ENCODE measurements around the gene LAMA2. TPM values are rescaled to one million over a fixed set of nuclear protein-coding genes. Genes with fewer than 3 reads are reported as not detected.

The LAMA2 gene
- total RNA-seq, 1 experiment from 2014 or later, result 0.02 TPM

DNA sequence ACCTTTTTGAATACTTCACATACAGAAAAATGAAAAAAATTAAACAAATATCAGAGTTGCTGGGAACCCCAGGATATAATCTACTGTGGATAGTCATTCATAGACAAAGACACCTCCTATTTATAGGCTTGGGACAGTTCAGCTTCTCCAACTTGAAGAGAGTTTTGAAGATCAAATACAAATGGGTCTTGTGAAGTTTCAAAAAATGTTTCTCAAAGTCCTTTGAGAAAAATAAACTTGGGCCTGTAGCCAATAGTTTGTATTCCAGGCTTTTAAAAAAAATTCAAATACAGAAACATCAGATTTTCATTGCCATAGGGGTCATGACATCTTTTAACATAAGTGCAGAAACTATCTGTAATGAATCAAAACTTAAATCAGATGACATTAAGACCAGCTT lies 334.8 kb downstream of the LAMA2 start:
- intact Hi-C loops (cut with micrococcal nuclease; ENCODE audit: unreplicated experiment), result no loop called here
- H3K27me3 ChIP-seq (replicated peaks; ENCODE audit: control insufficient read depth, insufficient read depth, low read length), result no peaks in the 10 kb centered on the region
- H3K4me1 Mint-ChIP-seq (ENCODE audit: low read depth, unreplicated experiment), result no peaks in the 10 kb centered on the region
- ChIA-PET CTCF (no interaction called here), POLR2A (no interaction called here)
- no peaks in the 10 kb centered on the region for H3K9me3 ChIP-seq
- no peaks in the 10 kb centered on the region for H3K36me3 Mint-ChIP-seq (ENCODE audit: insufficient read depth, unreplicated experiment)
- no peaks in the 10 kb centered on the region for H3K27me3 Mint-ChIP-seq (ENCODE audit: insufficient read depth, unreplicated experiment)
- no peak for DNase-seq
- H3K9me3 Mint-ChIP-seq (ENCODE audit: unreplicated experiment), result no peaks in the 10 kb centered on the region
- TF ChIP-seq, protein P1, sequence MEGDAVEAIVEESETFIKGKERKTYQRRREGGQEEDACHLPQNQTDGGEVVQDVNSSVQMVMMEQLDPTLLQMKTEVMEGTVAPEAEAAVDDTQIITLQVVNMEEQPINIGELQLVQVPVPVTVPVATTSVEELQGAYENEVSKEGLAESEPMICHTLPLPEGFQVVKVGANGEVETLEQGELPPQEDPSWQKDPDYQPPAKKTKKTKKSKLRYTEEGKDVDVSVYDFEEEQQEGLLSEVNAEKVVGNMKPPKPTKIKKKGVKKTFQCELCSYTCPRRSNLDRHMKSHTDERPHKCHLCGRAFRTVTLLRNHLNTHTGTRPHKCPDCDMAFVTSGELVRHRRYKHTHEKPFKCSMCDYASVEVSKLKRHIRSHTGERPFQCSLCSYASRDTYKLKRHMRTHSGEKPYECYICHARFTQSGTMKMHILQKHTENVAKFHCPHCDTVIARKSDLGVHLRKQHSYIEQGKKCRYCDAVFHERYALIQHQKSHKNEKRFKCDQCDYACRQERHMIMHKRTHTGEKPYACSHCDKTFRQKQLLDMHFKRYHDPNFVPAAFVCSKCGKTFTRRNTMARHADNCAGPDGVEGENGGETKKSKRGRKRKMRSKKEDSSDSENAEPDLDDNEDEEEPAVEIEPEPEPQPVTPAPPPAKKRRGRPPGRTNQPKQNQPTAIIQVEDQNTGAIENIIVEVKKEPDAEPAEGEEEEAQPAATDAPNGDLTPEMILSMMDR (IDR thresholded peaks at IDR 0.05; ENCODE audit: insufficient read depth in 1 of 2, low read depth in 1 of 2, low read length in 1 of 2, severe bottlenecking in 1 of 2, unreplicated experiment in 1 of 2), result no peak
- no peak overlapping the region for H3K27ac Mint-ChIP-seq (ENCODE audit: unreplicated experiment)
- no peaks in the 10 kb centered on the region for H3K36me3 ChIP-seq (ENCODE audit: control insufficient read depth, insufficient read depth, low read length)
- no peak overlapping the region for H3K4me3 ChIP-seq (ENCODE audit: low read depth, low read length)
- no peak overlapping the region for H3K4me3 Mint-ChIP-seq (ENCODE audit: unreplicated experiment)
- BruUV-seq (replicated peaks), result no TSS peak
- no peaks in the 10 kb centered on the region for H3K4me1 ChIP-seq

DNA sequence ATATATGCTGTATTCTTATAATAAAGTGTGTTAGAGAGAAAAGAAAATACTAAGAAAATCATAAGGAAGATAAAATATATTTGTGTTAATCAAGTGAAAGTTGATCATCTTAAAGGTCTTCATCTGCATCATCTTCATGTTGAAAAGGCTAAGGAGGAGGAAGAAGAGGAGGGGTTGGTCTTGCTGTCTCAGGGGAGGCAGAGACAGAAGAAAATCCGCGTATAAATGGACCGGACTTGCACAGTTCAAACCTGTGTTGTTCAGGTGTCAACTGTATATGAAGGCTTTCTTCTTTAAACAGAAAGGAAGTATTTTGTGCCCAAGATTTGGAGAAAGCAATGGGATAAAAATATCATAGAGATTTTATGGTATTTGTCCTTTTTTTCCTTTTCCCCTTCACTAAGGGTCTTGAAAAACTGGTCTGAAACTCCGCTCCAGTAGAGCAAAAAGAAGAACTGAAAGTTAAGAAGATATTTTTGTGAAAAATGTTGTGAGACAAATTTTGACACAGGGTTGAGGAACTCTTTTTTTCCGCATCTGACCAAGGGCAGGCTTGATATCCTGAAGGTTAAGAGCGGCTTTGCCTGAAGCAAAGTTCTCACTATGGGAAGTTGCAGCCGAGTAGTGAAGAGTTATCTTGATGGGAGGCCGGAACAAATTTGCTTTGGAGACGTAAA lies 350.7 kb downstream of the LAMA2 start:
- no peaks in the 10 kb centered on the region for H3K9me3 ChIP-seq
- no TSS peak for BruUV-seq (replicated peaks)
- H3K9me3 Mint-ChIP-seq (ENCODE audit: unreplicated experiment), result no peaks in the 10 kb centered on the region
- no peaks in the 10 kb centered on the region for H3K27me3 ChIP-seq (replicated peaks; ENCODE audit: control insufficient read depth, insufficient read depth, low read length)
- no peaks in the 10 kb centered on the region for H3K27me3 Mint-ChIP-seq (ENCODE audit: insufficient read depth, unreplicated experiment)
- intact Hi-C loops (cut with micrococcal nuclease; ENCODE audit: unreplicated experiment), result no loop called here
- H3K27ac Mint-ChIP-seq (ENCODE audit: unreplicated experiment), result no peak overlapping the region
- H3K4me1 ChIP-seq, result no peaks in the 10 kb centered on the region
- H3K4me3 ChIP-seq (ENCODE audit: low read depth, low read length), result no peak overlapping the region
- DNase-seq, result no peak
- TF ChIP-seq, protein P1 (IDR thresholded peaks at IDR 0.05; ENCODE audit: insufficient read depth in 1 of 2, low read depth in 1 of 2, low read length in 1 of 2, severe bottlenecking in 1 of 2, unreplicated experiment in 1 of 2), result no peak
- no peaks in the 10 kb centered on the region for H3K4me1 Mint-ChIP-seq (ENCODE audit: low read depth, unreplicated experiment)
- H3K36me3 Mint-ChIP-seq (ENCODE audit: insufficient read depth, unreplicated experiment), result no peaks in the 10 kb centered on the region
- H3K4me3 Mint-ChIP-seq (ENCODE audit: unreplicated experiment), result no peak overlapping the region
- H3K36me3 ChIP-seq (ENCODE audit: control insufficient read depth, insufficient read depth, low read length), result no peaks in the 10 kb centered on the region
- CTCF ChIA-PET, result no interaction called here
- POLR2A ChIA-PET, result no interaction called here

DNA sequence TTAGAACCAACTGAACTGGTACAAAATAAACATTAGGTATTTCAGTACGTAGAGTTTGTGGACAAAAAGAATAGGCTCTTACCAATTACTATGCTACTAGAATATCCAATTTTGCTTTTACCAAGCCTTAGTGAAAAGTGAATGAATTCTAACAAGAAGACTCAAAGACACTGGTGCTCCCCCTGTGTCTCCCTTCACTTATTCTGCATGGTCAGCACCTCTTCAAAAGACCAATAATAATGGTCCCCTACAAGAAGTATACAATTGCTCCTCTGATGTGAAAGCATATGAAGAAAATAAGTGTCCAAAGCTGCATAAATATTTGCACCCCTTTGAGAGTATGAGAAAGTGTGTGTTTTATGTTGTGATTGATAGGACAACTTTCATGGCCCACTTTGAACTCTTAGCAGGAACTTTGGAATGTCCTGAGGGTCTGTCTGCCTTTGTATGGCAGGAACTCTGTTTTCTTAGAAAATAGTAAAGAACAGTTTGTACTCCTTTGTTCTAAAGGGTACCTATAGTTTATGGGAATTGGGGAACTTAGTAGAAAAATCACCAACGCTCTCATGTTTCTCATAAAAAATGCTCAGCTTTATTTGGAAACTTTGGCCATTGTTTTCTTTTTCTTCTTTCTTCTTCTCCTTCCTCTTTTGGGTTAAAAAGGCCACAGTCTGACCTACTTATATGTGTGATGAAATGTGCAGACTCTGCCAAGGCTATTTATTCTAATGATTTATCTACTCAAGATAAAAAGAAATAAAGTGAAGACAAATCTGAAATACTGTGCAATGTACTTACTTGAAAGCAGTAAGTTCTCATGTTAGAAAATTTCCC lies 352.4 kb downstream of the LAMA2 start:
- no peak for DNase-seq
- Histone ChIP-seq H3K4me3 (ENCODE audit: low read depth, low read length) (no peak overlapping the region), H3K36me3 (ENCODE audit: control insufficient read depth, insufficient read depth, low read length) (no peaks in the 10 kb centered on the region), H3K4me1 (no peaks in the 10 kb centered on the region), H3K9me3 (no peaks in the 10 kb centered on the region), H3K27me3 (replicated peaks; ENCODE audit: control insufficient read depth, insufficient read depth, low read length) (no peaks in the 10 kb centered on the region)
- Mint-ChIP-seq H3K27me3 (ENCODE audit: insufficient read depth, unreplicated experiment) (no peaks in the 10 kb centered on the region), H3K9me3 (ENCODE audit: unreplicated experiment) (no peaks in the 10 kb centered on the region), H3K4me3 (ENCODE audit: unreplicated experiment) (no peak overlapping the region), H3K27ac (ENCODE audit: unreplicated experiment) (no peak overlapping the region), H3K4me1 (ENCODE audit: low read depth, unreplicated experiment) (no peaks in the 10 kb centered on the region), H3K36me3 (ENCODE audit: insufficient read depth, unreplicated experiment) (no peaks in the 10 kb centered on the region)
- no TSS peak for BruUV-seq (replicated peaks)
- CTCF ChIA-PET, result no interaction called here
- POLR2A ChIA-PET, result no interaction called here
- intact Hi-C loops (cut with micrococcal nuclease; ENCODE audit: unreplicated experiment), result no loop called here
- TF ChIP-seq, protein P1 (IDR thresholded peaks at IDR 0.05; ENCODE audit: insufficient read depth in 1 of 2, low read depth in 1 of 2, low read length in 1 of 2, severe bottlenecking in 1 of 2, unreplicated experiment in 1 of 2), result no peak
